HG03097 (cell line): ENCODE measurements around the gene ABL1.

ENCODE experiments used
- ATAC-seq: cut with Tn5 transposase; IDR thresholded peaks from one replicate; pipeline ENCODE4 v1.9.1; 2021; ENCODE audit not compliant: unreplicated experiment, low FRiP score

Gene ABL1

GRCh38 chr9:130927995-130928900 is 93.2 kb downstream of the ABL1 start:
- ATAC-seq, result no peak

GRCh38 chr9:130929571-130930038 is 94.6 kb downstream of the ABL1 start:
- ATAC-seq, result no peak

DNA sequence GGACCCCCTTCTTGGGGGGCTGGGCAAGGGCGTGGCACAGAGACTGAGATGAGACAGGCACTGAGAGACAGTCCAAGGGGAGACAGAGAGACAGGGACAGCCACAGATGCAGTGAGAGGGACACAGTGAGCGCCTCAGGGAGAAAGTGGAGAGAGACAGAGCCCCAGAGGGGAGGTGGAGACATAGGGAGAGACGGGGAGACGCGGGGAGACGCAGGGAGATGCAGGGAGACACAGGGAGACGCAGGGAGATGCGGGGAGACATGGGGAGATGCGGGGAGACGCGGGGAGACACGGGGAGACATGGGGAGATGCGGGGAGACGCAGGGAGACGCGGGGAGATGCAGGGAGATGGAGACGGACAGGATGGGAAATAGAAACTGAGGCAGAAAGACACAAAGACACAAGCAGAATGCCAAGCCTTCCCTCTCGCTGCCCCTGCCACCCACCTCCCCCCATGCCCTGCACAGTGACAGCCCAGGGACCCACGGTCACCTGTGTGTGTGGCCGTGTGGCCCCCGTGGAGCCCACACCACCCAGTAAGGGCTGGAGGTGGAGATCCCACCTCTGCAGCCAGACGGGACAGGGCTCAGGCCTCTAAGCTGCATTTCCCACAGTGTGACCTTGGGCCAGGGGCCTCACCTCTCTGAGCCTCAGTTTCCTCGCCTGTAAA is 95.2 kb downstream of the ABL1 start:
- no peak for ATAC-seq

DNA sequence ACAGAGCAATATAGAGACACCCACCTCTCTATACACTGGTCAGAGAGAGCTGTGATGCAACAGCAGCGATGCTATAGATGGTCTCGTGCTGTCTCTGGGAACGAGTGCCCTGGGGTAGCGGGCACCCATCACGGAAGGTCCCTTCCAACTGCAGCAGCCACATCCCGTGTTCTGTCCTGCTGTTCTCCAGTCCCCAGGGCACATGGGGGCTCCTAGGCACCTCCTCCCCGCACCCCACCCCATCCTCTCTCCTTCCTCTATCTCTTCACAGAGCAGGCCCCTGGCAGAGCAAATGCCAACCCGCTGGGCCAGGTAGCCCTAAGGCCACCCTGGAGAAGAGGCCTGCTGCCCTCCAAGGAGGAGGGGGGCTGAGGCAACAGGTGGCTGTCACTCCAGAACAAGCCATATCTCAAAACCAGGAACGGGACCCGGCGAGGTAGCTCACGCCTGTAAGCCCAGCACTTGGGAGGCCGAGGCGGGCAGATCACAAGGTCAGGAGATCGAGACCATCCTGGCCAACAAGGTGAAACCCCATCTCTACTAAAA is 95.8 kb downstream of the ABL1 start:
- no peak for ATAC-seq

DNA sequence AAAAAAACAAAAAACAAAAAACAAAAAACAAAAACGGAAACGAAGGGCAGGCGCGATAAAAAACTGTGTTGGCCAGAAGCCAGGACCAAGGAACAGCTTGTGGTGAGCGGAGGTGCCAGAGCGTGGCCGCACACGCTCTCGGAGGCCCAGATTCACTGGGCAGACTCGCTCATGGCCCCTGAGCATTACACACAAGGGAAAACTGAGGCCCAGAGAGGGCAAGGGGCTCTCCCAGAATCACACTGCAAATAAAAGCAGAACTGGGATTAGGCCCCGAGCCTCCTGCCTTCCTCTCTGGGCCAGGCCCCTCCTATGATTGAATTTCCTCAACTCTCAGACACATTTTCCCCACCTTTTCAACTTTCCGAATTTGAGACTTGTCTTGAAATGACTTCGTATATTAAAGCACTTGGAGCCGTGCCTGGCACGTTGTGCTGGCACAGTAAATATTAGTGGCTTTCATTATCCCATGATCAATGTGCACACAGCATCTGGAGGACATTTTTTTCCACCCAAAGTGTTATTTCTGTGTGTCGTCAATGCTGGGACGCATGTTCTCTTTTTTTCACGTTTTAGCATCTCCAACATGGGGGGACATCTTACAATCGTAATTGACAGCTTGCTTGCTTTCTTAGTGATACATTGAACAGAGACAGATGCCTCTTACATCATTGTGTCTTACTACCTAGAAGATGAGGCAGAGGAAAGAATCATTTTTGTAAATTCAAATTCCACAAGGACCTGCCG is 96.6 kb downstream of the ABL1 start:
- ATAC-seq, result no peak

- ATAC-seq, result no peak
Measured at GRCh38 chr9:130932255-130933079, 97.4 kb downstream of the ABL1 start.

DNA sequence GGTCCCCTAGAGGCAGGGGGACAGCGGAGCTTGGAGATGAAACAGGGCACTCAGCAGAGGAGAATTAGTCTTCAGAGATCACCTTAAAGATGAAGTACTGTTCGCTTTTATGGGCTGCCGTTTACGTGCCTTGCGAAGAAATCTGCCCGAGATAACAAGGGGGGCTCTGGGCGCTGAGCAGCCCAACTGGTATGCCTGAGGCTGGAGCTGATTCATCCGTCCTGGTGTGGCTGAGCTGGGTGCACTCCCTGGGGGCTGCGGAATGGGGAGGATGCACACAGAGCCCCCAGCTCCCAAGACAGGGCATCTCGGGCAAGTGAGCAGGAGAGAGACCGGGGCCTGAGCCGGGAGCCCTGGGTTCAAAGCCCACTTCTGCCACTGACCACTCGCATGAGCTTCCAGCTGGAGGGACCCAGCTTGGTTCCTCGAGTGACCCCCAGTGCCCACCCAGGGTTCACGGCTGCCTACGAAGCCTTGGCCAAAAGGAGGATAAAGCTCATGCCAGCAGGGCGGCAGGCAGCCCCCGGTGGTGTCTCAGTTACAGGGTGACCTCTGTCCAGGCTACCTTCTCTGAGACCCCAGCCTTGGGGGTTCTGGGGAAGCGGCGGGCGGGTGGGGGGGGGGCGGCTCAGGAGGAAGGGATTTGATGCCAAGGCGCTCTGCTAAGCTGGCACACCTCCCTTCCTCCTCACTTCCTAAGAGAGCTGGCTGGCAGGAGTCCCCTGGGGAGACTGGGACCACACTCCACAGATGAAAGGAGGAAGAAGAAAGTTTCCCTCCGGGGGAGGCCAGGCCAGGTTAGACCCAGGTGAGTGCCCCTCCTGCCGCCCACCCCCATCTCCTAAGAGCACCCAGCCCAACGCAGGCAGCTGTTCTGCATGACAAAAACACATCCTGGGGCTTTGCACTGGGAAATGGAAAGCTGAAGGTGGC is 98.3 kb downstream of the ABL1 start:
- ATAC-seq, result no peak

DNA sequence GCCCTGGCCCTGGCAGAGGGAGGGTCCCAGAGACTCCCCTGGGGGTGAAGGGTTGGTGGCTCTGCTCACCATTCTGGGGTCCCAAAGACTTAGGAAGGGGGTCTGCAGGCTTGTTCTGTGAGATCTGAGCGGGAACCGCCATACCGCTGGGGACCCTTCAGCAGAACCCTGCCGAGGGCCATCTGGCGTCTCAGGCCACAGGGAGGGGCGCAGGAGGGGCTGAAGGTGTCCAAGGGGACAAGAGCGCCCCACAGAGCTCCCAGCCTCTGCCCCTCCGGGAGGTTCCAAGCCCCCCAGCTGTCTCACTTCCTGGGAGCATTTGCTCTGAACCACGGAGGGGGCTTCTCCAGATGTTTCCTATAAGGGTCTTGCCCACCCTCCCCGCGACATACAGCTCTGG is 99.2 kb downstream of the ABL1 start:
- ATAC-seq, result no peak

- ATAC-seq, result no peak
Measured at GRCh38 chr9:130934702-130935647, 99.9 kb downstream of the ABL1 start.

- ATAC-seq, result no peak
Measured at GRCh38 chr9:130935648-130936271, 100.7 kb downstream of the ABL1 start.

- no peak for ATAC-seq
Measured at GRCh38 chr9:130936285-130937117, 101.4 kb downstream of the ABL1 start.
